Aorta (tissue), 5 donors: ENCODE measurements around the gene CLIC1. TPM values are rescaled to one million over a fixed set of nuclear protein-coding genes. Genes with fewer than 3 reads are reported as not detected.

Experiments used
- ATAC-seq: fragments of 200-7000 bp; cut with Tn5 transposase; one replicate; pipeline ENCODE4 v1.9.1; 2022; ENCODE audit warnings: moderate library complexity; ENCODE audit not compliant: low FRiP score
- DNase-seq, 2 donors: peaks; one replicate each; pipeline ENCODE4 v3.0.0-alpha.2; 2020
- H3K27ac ChIP-seq, 2 donors: one replicate each; pipeline ENCODE4 v1.5.1; 2013; ENCODE audit warnings: low read length in 2 of 2, mild to moderate bottlenecking in 2 of 2, moderate library complexity in 2 of 2, control low read depth in 1 of 2, inconsistent platforms in 1 of 2, low read depth in 1 of 2
- H3K27me3 ChIP-seq, 2 donors: one replicate each; pipeline ENCODE4 v1.6.1; 2013; ENCODE audit warnings: control low read depth in 1 of 2, low read length in 1 of 2, mild to moderate bottlenecking in 1 of 2, moderate library complexity in 1 of 2; ENCODE audit not compliant: insufficient read depth in 2 of 2, control insufficient read depth in 1 of 2
- H3K36me3 ChIP-seq, 2 donors: one replicate each; pipeline ENCODE4 v1.6.1; 2013; ENCODE audit warnings: control low read depth in 1 of 2, low read length in 1 of 2, mild to moderate bottlenecking in 1 of 2; ENCODE audit not compliant: insufficient read depth in 2 of 2, control insufficient read depth in 1 of 2
- H3K4me1 ChIP-seq, 2 donors: one replicate each; pipeline ENCODE4 v1.6.1; 2013; ENCODE audit warnings: low read length in 2 of 2, control low read depth in 1 of 2, mild to moderate bottlenecking in 1 of 2, moderate library complexity in 1 of 2; ENCODE audit not compliant: insufficient read depth in 2 of 2, control insufficient read depth in 1 of 2
- H3K4me3 ChIP-seq, 2 donors: one replicate each; pipeline ENCODE4 v1.5.1; 2013; ENCODE audit warnings: low read length in 2 of 2, control low read depth in 1 of 2, mild to moderate bottlenecking in 1 of 2
- H3K9me3 ChIP-seq: one replicate; pipeline ENCODE4 v1.6.1; 2013; ENCODE audit warnings: mild to moderate bottlenecking, low read length; ENCODE audit not compliant: control insufficient read depth
- WGBS, 2 donors: extraction: QIAGEN DNeasy Blood & Tissue Kit; methylation state at CpG; one replicate each; pipeline ENCODE4 v1.1.7; 2013; 5-methylcytosine and 5-hydroxymethylcytosine counted together
- intact Hi-C, 2 donors: fragments of 100-400 bp; cut with DNase I; formaldehyde crosslinking; loops; one replicate each; pipeline versions ENCODE4 v1.14.2 to v1.15.0; 2022
- microRNA-seq, 2 donors: library from miRNA; unstranded; fragments of <30 nt; microRNA quantifications; one replicate each; pipeline ENCODE4 v1.2.0, GENCODE V29; 2020
- polyA plus RNA-seq, 2 donors: library from polyadenylated mRNA; stranded (reverse); fragments of 200-250 nt; gene quantifications; one replicate each; pipeline ENCODE4 v1.2.3, GENCODE V29; 2013
- total RNA-seq, 2 donors: library from RNA; stranded (reverse); fragmentation: NEBNext Ultra II Directional; extraction: Animal tissue kit (Norgen Biotek cat#: 25700); gene quantifications; one replicate each; pipeline ENCODE4 v1.2.1, GENCODE V29; 2021
- donor health status: healthy with polysubstance abuse.
- donor health status: Bipolar disorder and iron deficiency.
- donor health status: DM: no; HTN: no; CAD: no.
- donor health status: DM: no; HTN: no; CAD: no.
- donor health status: DM: yes; HTN: yes; CAD: no.

Gene CLIC1
- total and polyA plus RNA-seq, 4 donors = 303 to 368 (median 327) TPM

DNA sequence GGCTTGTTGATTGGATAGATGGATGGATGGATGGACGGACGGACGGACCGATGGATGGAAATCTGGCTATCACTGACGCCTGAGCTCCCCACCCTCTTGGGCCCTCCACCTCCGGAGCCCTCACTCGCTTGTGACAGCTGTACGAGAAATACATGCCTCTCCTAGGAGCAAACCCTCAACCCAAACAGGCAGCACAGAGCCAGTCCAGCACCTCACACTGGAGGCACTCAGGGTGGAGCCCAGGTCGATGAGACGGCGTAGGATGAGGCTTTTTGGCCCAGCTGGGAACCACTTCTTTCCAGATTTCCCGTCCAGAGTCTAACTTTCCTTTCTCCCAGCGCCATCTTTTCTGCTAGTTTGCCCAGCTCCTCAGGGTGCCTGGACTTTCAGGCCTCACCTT, 52.7 kb downstream of the CLIC1 start:
- DNase-seq (no peak), ATAC-seq (no peak)
- H3K9me3 ChIP-seq = no peaks in the 10 kb centered on the region
- no peaks in the 10 kb centered on the region for H3K27me3 ChIP-seq
- intact Hi-C loops = loop anchor here (5.0 to 10.0 kb wide), 5 partner anchors 89 to 269 kb away; partner anchors contain the start of genes EHMT2 (in 1 of the 2) and NEU1 (in 1 of the 2)
- no peaks in the 10 kb centered on the region for H3K4me1 ChIP-seq
- no peak overlapping the region for H3K27ac ChIP-seq
- no peak overlapping the region for H3K4me3 ChIP-seq
- peaks cover 0 to 3% of the 10 kb centered on the region in 2 donors for H3K36me3 ChIP-seq
- WGBS, 2 donors = 76 to 80% methylated on average over 13 of the region's 13 CpGs

GRCh38 chr6:31681135-31681671, 55.1 kb downstream of the CLIC1 start:
- H3K9me3 ChIP-seq = no peaks in the 10 kb centered on the region
- no peaks in the 10 kb centered on the region for H3K4me1 ChIP-seq
- intact Hi-C loops = loop anchor here (2.0 to 10.0 kb wide), 7 partner anchors 48 to 271 kb away; partner anchors contain the start of genes DDAH2 (in 1 of the 2), EHMT2 (in 1 of the 2) and NEU1 (in 1 of the 2)
- H3K27ac ChIP-seq = no peak overlapping the region
- H3K4me3 ChIP-seq = peak overlapping the region in 1 of 2 donors; percentile 56
- peaks cover 0 to under 1% of the 10 kb centered on the region in 2 donors for H3K36me3 ChIP-seq
- DNase-seq (peak; percentile 68 to 85), ATAC-seq (peak; percentile 79)
- WGBS, 2 donors = 1% methylated on average over 40 of the region's 40 CpGs
- no peaks in the 10 kb centered on the region for H3K27me3 ChIP-seq

Small RNA genes within 50 kb of the gene (microRNA-seq; reads per million reads assigned to microRNA genes)
- 0 to 1.8 reads per million in 2 donors for gene MIR4646

Other genes with a start within 250 kb of the CLIC1 start
Only the 30 nearest of the 43 such genes appear.
- gene TNF, start 161.0 kb downstream of the CLIC1 start, total RNA-seq = 1 to 10 TPM in 1 of 2 donors, under 1 TPM in 1; 0.66 to 1.9 TPM
- gene TNF, start 161.0 kb downstream of the CLIC1 start, polyA plus RNA-seq = 1 to 10 TPM in 1 of 2 donors, under 1 TPM in 1; 0.23 to 1.3 TPM
- gene LTB, start 154.1 kb downstream of the CLIC1 start, total RNA-seq = 1 to 10 TPM; 1.4 to 3.6 TPM
- gene LTB, start 154.1 kb downstream of the CLIC1 start, polyA plus RNA-seq = 1 to 10 TPM in 1 of 2 donors, under 1 TPM in 1; 0.88 to 2.5 TPM
- gene LST1, start 150.3 kb downstream of the CLIC1 start, total RNA-seq = 10 to 100 TPM; 21.1 to 24.6 TPM
- gene LST1, start 150.3 kb downstream of the CLIC1 start, polyA plus RNA-seq = 10 to 100 TPM in 1 of 2 donors, 1 to 10 TPM in 1; 7.9 to 23.4 TPM
- not detected for gene NCR3, start 143.5 kb downstream of the CLIC1 start, total RNA-seq
- not detected for gene NCR3, start 143.5 kb downstream of the CLIC1 start, polyA plus RNA-seq
- 10 to 100 TPM; 32.6 to 68.3 TPM for gene AIF1, start 121.3 kb downstream of the CLIC1 start, total RNA-seq
- 100 to 1,000 TPM in 1 of 2 donors, 10 to 100 TPM in 1; 38.2 to 166 TPM for gene AIF1, start 121.3 kb downstream of the CLIC1 start, polyA plus RNA-seq
- 100 to 1,000 TPM; 154 to 164 TPM for gene PRRC2A, start 115.8 kb downstream of the CLIC1 start, total RNA-seq
- gene PRRC2A, start 115.8 kb downstream of the CLIC1 start, polyA plus RNA-seq = 100 to 1,000 TPM in 1 of 2 donors, 10 to 100 TPM in 1; 28.5 to 152 TPM
- 100 to 1,000 TPM; 207 to 215 TPM for gene BAG6, start 83.9 kb downstream of the CLIC1 start, total RNA-seq
- gene BAG6, start 83.9 kb downstream of the CLIC1 start, polyA plus RNA-seq = 100 to 1,000 TPM in 1 of 2 donors, 10 to 100 TPM in 1; 75.0 to 379 TPM
- under 1 TPM; 0.42 to 0.96 TPM for gene APOM, start 80.6 kb downstream of the CLIC1 start, total RNA-seq
- 1 to 10 TPM in 1 of 2 donors, not detected in 1; 2.6 TPM for gene APOM, start 80.6 kb downstream of the CLIC1 start, polyA plus RNA-seq
- gene C6orf47, start 75.8 kb downstream of the CLIC1 start, total RNA-seq = 10 to 100 TPM; 18.3 to 20.2 TPM
- gene C6orf47, start 75.8 kb downstream of the CLIC1 start, polyA plus RNA-seq = 10 to 100 TPM in 1 of 2 donors, 1 to 10 TPM in 1; 7.5 to 12.0 TPM
- gene GPANK1, start 71.5 kb downstream of the CLIC1 start, total RNA-seq = 10 to 100 TPM; 10.9 to 16.5 TPM
- 10 to 100 TPM; 15.9 to 22.8 TPM for gene GPANK1, start 71.5 kb downstream of the CLIC1 start, polyA plus RNA-seq
- gene CSNK2B, start 70.5 kb downstream of the CLIC1 start, total RNA-seq = 100 to 1,000 TPM; 100 to 106 TPM
- 100 to 1,000 TPM; 122 to 191 TPM for gene CSNK2B, start 70.5 kb downstream of the CLIC1 start, polyA plus RNA-seq
- 10 to 100 TPM; 19.6 to 20.8 TPM for gene LY6G5B, start 66.6 kb downstream of the CLIC1 start, total RNA-seq
- gene LY6G5B, start 66.6 kb downstream of the CLIC1 start, polyA plus RNA-seq = 10 to 100 TPM in 1 of 2 donors, 1 to 10 TPM in 1; 1.6 to 25.1 TPM
- 1 to 10 TPM; 1.2 to 3.3 TPM for gene LY6G5C, start 55.5 kb downstream of the CLIC1 start, total RNA-seq
- 1 to 10 TPM; 3.3 to 5.9 TPM for gene LY6G5C, start 55.5 kb downstream of the CLIC1 start, polyA plus RNA-seq
- gene ABHD16A, start 33.2 kb downstream of the CLIC1 start, total RNA-seq = 10 to 100 TPM; 41.8 to 48.1 TPM
- 10 to 100 TPM; 12.9 to 50.1 TPM for gene ABHD16A, start 33.2 kb downstream of the CLIC1 start, polyA plus RNA-seq
- gene LY6G6F, start 29.7 kb downstream of the CLIC1 start, total RNA-seq = not detected
- gene LY6G6F, start 29.7 kb downstream of the CLIC1 start, polyA plus RNA-seq = not detected
- gene LY6G6D, start 21.2 kb downstream of the CLIC1 start, total RNA-seq = not detected
- gene LY6G6D, start 21.2 kb downstream of the CLIC1 start, polyA plus RNA-seq = not detected
- gene LY6G6C, start 14.8 kb downstream of the CLIC1 start, total RNA-seq = not detected
- not detected for gene LY6G6C, start 14.8 kb downstream of the CLIC1 start, polyA plus RNA-seq
- gene MPIG6B, start 13.2 kb downstream of the CLIC1 start, total RNA-seq = under 1 TPM; 0.84 to 0.96 TPM
- gene MPIG6B, start 13.2 kb downstream of the CLIC1 start, polyA plus RNA-seq = not detected
- gene DDAH2, start 7.2 kb downstream of the CLIC1 start, total RNA-seq = 100 to 1,000 TPM; 122 to 133 TPM
- 100 to 1,000 TPM; 118 to 189 TPM for gene DDAH2, start 7.2 kb downstream of the CLIC1 start, polyA plus RNA-seq
- 10 to 100 TPM in 1 of 2 donors, 1 to 10 TPM in 1; 5.9 to 15.1 TPM for gene MSH5, start 3.5 kb upstream of the CLIC1 start, total RNA-seq
- gene MSH5, start 3.5 kb upstream of the CLIC1 start, polyA plus RNA-seq = 1 to 10 TPM in 1 of 2 donors, not detected in 1; 7.0 TPM
- gene SAPCD1, start 26.1 kb upstream of the CLIC1 start, total RNA-seq = 1 to 10 TPM in 1 of 2 donors, under 1 TPM in 1; 0.68 to 2.9 TPM
- gene SAPCD1, start 26.1 kb upstream of the CLIC1 start, polyA plus RNA-seq = 1 to 10 TPM in 1 of 2 donors, not detected in 1; 3.2 TPM
- 1 to 10 TPM in 1 of 2 donors, under 1 TPM in 1; 0.58 to 1.3 TPM for gene VWA7, start 40.8 kb upstream of the CLIC1 start, total RNA-seq
- gene VWA7, start 40.8 kb upstream of the CLIC1 start, polyA plus RNA-seq = under 1 TPM in 1 of 2 donors, not detected in 1; 0.23 TPM
- gene VARS1, start 59.2 kb upstream of the CLIC1 start, total RNA-seq = 10 to 100 TPM; 44.4 to 49.6 TPM
- gene VARS1, start 59.2 kb upstream of the CLIC1 start, polyA plus RNA-seq = 10 to 100 TPM in 1 of 2 donors, 1 to 10 TPM in 1; 9.8 to 26.4 TPM
- gene LSM2, start 70.4 kb upstream of the CLIC1 start, total RNA-seq = 10 to 100 TPM; 32.4 to 33.4 TPM
- 10 to 100 TPM; 41.7 to 42.2 TPM for gene LSM2, start 70.4 kb upstream of the CLIC1 start, polyA plus RNA-seq
- gene HSPA1L, start 78.8 kb upstream of the CLIC1 start, total RNA-seq = 1 to 10 TPM; 1.9 TPM
- 1 to 10 TPM; 1.3 to 2.1 TPM for gene HSPA1L, start 78.8 kb upstream of the CLIC1 start, polyA plus RNA-seq
- 100 to 1,000 TPM; 194 to 454 TPM for gene HSPA1A, start 79.0 kb upstream of the CLIC1 start, total RNA-seq
- 10 to 100 TPM; 55.1 to 98.7 TPM for gene HSPA1A, start 79.0 kb upstream of the CLIC1 start, polyA plus RNA-seq
- gene HSPA1B, start 91.2 kb upstream of the CLIC1 start, total RNA-seq = 100 to 1,000 TPM; 155 to 332 TPM
- gene HSPA1B, start 91.2 kb upstream of the CLIC1 start, polyA plus RNA-seq = 10 to 100 TPM; 23.2 to 61.1 TPM
- gene NEU1, start 126.3 kb upstream of the CLIC1 start, total RNA-seq = 10 to 100 TPM; 23.9 to 24.6 TPM
- gene NEU1, start 126.3 kb upstream of the CLIC1 start, polyA plus RNA-seq = 10 to 100 TPM; 20.3 to 23.7 TPM
- 1 to 10 TPM in 1 of 2 donors, under 1 TPM in 1; 0.60 to 1.5 TPM for gene SLC44A4, start 142.5 kb upstream of the CLIC1 start, total RNA-seq
- gene SLC44A4, start 142.5 kb upstream of the CLIC1 start, polyA plus RNA-seq = 10 to 100 TPM in 1 of 2 donors, under 1 TPM in 1; 0.31 to 12.0 TPM
- 10 to 100 TPM; 23.6 to 40.4 TPM for gene EHMT2, start 161.2 kb upstream of the CLIC1 start, total RNA-seq
- 10 to 100 TPM; 16.7 to 56.8 TPM for gene EHMT2, start 161.2 kb upstream of the CLIC1 start, polyA plus RNA-seq